Gastroesophageal sphincter (tissue), 4 donors: Measurements from ENCODE around the gene CBLN1. TPM values are rescaled to one million over a fixed set of nuclear protein-coding genes. Genes with fewer than 3 reads are reported as not detected.

Experiments
- ATAC-seq: fragments of 150-250 bp; one replicate; pipeline ENCODE4 v1.9.1; 2016; ENCODE audit warnings: mild to moderate bottlenecking, moderate library complexity
- H3K27ac ChIP-seq, 4 donors: fragments of 200-600 bp; sonication (generic) in 3 of 4; 1 replicate in 3 of 4; 2 replicates in 1 of 4; pipeline ENCODE4 v1.5.1; 2016 to 2019
- H3K27me3 ChIP-seq: fragments of 200-600 bp; sonication (generic); one replicate; pipeline ENCODE4 v1.5.1; 2019
- H3K36me3 ChIP-seq, 2 donors: fragments of 200-600 bp; sonication (generic); one replicate each; pipeline ENCODE4 v1.5.1; 2019; ENCODE audit warnings: control low read depth in 1 of 2
- H3K4me1 ChIP-seq, 3 donors: fragments of 200-600 bp; sonication (generic); 1 replicate in 2 of 3; 2 replicates in 1 of 3; pipeline ENCODE4 v1.5.1; 2016 to 2019; ENCODE audit warnings: control low read depth in 2 of 3
- H3K4me3 ChIP-seq, 2 donors: fragments of 200-600 bp; sonication (generic); one replicate each; pipeline ENCODE4 v1.5.1; 2019; ENCODE audit warnings: mild to moderate bottlenecking in 1 of 2, moderate library complexity in 1 of 2
- H3K9me3 ChIP-seq, 3 donors: fragments of 200-600 bp; sonication (generic); one replicate each; pipeline ENCODE4 v1.5.1; 2017 to 2019; ENCODE audit warnings: control low read depth in 2 of 3
- EP300 ChIP-seq: sonication (generic); formaldehyde crosslinking; IDR thresholded peaks from one replicate; pipeline ENCODE4 v1.6.1; 2017; ENCODE audit warnings: antibody characterized with exemption, mild to moderate bottlenecking
- POLR2A ChIP-seq, 2 donors: fragments of 450-650 bp; IDR thresholded peaks; one replicate each; pipeline ENCODE4 v1.6.1; 2017; ENCODE audit warnings: antibody characterized with exemption in 2 of 2, mild to moderate bottlenecking in 2 of 2, moderate library complexity in 1 of 2
- POLR2AphosphoS5 ChIP-seq: sonication (generic); formaldehyde crosslinking; IDR thresholded peaks from one replicate; pipeline ENCODE4 v1.6.1; 2017; ENCODE audit warnings: antibody characterized with exemption
- WGBS, 2 donors: methylation state at CpG; one replicate each; pipeline ENCODE4 v1.1.5; 2018; ENCODE audit warnings: low coverage in 1 of 2; 5-methylcytosine and 5-hydroxymethylcytosine counted together
- total RNA-seq, 4 donors: library from RNA; depleted of rRNA; stranded (reverse); fragments of >200 nt; gene quantifications; one replicate each; pipeline ENCODE4 v1.1.0, GENCODE V29; 2016
- TF ChIP-seq, protein P1 (sequence below), 4 experiments: fragments of 200-600 bp in 2 of 4; fragments of 450-650 bp in 2 of 4; sonication (generic) in 1 of 4; IDR thresholded peaks; one replicate each; pipeline ENCODE4 v1.5.1; 2017 to 2019; ENCODE audit warnings: antibody characterized with exemption in 4 of 4, mild to moderate bottlenecking in 2 of 4, moderate library complexity in 2 of 4

Gene CBLN1
- total RNA-seq, 4 donors from 2014 or later = 0.45 to 1.3 TPM; not detected in 2

DNA sequence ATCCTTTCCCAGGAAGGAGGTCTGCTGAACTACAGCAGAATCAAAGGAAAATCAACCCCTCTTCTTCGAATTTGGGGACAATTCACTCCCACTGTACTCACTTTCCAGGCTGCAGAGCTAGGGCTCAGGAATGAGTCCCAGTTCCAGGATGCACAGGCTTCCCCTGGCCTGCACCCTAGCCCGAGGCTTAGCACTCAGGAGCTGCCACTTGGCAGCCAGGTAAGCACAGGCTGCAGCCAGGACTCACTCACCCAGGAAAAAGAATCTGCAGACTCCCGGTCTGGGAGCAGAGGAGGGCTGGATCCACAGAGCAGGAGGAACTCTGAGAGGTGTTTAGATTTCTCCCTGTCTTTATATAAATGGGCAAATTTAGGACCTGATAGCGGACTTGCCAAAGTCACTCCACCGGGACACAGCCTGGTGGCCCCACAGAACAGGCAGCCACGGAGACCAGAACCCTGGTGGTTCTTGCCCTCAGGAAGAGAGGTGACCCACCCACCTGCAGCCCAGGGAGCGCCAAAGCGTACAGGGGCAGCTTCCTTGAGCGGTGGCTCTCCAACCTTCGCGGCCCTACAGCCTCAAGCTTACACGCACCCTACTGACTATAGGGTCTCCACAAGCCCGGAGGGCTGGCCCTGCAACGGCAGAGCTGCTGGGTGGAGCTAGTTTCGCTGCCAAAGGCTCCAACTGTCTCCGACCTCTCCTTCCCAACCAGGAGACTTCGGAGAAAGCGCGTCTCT, 4.8 kb downstream of the CBLN1 start:
- ATAC-seq = no peak
- H3K27ac ChIP-seq = no peak overlapping the region
- WGBS, 2 donors = 8 to 10% methylated on average over 7 to 17 of the region's 19 CpGs
- peaks cover 0 to 57% (median 16%) of the 10 kb centered on the region in 3 donors for H3K4me1 ChIP-seq
- TF ChIP-seq EP300 = no peak
- no peak for TF ChIP-seq POLR2AphosphoS5
- TF ChIP-seq, protein P1, sequence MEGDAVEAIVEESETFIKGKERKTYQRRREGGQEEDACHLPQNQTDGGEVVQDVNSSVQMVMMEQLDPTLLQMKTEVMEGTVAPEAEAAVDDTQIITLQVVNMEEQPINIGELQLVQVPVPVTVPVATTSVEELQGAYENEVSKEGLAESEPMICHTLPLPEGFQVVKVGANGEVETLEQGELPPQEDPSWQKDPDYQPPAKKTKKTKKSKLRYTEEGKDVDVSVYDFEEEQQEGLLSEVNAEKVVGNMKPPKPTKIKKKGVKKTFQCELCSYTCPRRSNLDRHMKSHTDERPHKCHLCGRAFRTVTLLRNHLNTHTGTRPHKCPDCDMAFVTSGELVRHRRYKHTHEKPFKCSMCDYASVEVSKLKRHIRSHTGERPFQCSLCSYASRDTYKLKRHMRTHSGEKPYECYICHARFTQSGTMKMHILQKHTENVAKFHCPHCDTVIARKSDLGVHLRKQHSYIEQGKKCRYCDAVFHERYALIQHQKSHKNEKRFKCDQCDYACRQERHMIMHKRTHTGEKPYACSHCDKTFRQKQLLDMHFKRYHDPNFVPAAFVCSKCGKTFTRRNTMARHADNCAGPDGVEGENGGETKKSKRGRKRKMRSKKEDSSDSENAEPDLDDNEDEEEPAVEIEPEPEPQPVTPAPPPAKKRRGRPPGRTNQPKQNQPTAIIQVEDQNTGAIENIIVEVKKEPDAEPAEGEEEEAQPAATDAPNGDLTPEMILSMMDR (IDR thresholded peaks at IDR 0.05) = no peak
- no peak for TF ChIP-seq POLR2A (IDR thresholded peaks at IDR 0.05)
- H3K27me3 ChIP-seq = peaks cover 100% of the 10 kb centered on the region
- H3K4me3 ChIP-seq = no peak overlapping the region
- H3K9me3 ChIP-seq = peaks cover 0 to 11% (median 0%) of the 10 kb centered on the region in 3 donors
- H3K36me3 ChIP-seq = no peaks in the 10 kb centered on the region

DNA sequence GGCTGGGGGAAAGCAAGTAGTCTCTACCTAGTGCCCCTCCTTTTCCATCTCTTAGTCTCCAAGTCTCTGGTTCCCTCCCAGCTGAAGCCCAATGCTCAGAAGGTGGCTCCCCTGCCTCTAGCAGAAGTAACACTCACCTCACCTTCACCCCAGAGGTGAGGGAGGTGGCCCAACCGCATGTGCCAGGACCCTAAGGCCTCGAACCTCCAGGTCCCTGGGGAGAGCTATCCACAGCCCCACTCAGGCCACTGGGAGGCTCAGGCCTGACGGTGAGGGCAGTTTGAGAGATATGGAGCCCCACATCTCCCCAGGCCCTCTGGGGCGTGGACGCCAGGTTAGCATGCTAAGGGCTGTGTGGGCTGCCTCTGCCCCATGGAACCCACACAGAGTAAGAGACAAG, 5.8 kb downstream of the CBLN1 start:
- no peak overlapping the region for H3K27ac ChIP-seq
- peaks cover 100% of the 10 kb centered on the region for H3K27me3 ChIP-seq
- H3K4me3 ChIP-seq = no peak overlapping the region
- H3K9me3 ChIP-seq = peaks cover 0 to 11% (median 0%) of the 10 kb centered on the region in 3 donors
- no peak for TF ChIP-seq POLR2A (IDR thresholded peaks at IDR 0.05)
- no peak for TF ChIP-seq EP300
- no peak for TF ChIP-seq POLR2AphosphoS5
- TF ChIP-seq, protein P1 (IDR thresholded peaks at IDR 0.05) = no peak
- no peaks in the 10 kb centered on the region for H3K36me3 ChIP-seq
- WGBS, 2 donors = 20% methylated on average over 1 of the region's 5 CpGs; no CpG with 5 or more reads in 1 of the 2 donors
- no peak for ATAC-seq
- H3K4me1 ChIP-seq = peaks cover 0 to 48% (median 10%) of the 10 kb centered on the region in 3 donors

DNA sequence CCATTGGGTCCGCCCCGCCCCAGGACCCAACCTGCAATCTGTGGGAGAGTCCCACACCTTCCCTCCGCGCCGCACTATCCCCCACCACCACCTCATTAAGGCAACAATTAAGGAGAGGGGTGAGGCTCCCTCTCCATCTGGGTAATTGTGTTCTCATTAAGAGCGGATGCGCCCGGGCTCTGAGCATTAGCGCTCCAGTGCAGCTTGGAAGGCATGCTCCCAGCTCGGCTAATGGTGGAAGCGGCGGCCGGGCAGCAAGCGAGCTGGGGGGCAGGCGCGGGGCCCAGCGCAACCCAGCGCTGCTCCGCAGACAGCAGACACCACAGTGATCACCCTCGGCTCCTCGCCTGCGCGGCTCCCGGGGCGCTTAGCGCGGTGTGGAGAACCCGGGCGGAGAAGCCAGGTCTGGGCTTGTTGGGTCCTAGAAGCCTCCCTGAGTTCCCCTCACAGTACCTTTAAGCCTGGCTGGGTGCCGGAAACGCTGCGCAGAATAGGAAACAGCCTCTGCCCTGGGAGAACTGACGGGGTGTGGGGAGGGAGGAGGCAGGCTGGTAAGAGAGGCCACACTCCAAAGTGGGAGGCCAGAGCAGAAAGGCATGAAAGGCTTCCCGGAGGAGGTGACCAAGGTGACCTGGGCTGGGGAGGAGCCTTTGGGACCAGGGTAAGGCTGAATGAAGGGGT, 6.4 kb downstream of the CBLN1 start:
- ATAC-seq = no peak
- H3K4me1 ChIP-seq = peaks cover 0 to 41% (median 10%) of the 10 kb centered on the region in 3 donors

DNA sequence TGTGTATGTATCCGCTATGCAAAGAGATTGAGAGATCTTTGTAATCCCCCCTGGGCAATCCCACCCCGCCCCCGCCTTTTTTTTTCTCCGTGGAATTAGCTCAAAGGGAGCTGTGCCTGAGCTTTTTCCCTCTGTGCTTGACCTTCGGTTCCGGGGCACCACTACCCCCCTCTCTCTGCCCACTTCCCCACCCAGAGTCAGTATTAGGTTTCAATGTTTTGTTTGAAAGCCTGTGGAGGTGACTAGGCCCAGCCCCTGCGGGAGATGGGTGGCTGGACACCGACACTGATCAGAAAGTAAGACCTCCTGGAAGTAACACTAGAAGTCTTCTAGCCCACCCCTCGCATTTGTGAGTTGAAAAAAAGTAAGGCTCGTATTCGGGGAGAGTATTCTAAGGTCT, 7.0 kb downstream of the CBLN1 start:
- ATAC-seq = no peak
- Histone ChIP-seq H3K9me3 (peaks cover 0 to 11% (median 0%) of the 10 kb centered on the region in 3 donors), H3K4me3 (no peak overlapping the region), H3K36me3 (no peaks in the 10 kb centered on the region), H3K27ac (no peak overlapping the region), H3K4me1 (peaks cover 0 to 35% (median 6%) of the 10 kb centered on the region in 3 donors), H3K27me3 (peaks cover 99% of the 10 kb centered on the region)
- TF ChIP-seq POLR2AphosphoS5 (no peak), EP300 (no peak), POLR2A (IDR thresholded peaks at IDR 0.05) (no peak)
- TF ChIP-seq, protein P1 (IDR thresholded peaks at IDR 0.05) = no peak
- 0 to 7% methylated on average over 3 of the region's 11 CpGs for WGBS, 2 donors

More for the DNA sequence above, 6.4 kb downstream of the CBLN1 start:
- TF ChIP-seq POLR2A (IDR thresholded peaks at IDR 0.05) = no peak
- TF ChIP-seq EP300 = no peak
- TF ChIP-seq, protein P1 (IDR thresholded peaks at IDR 0.05) = no peak
- no peak for TF ChIP-seq POLR2AphosphoS5
- H3K27ac ChIP-seq = no peak overlapping the region
- H3K4me3 ChIP-seq = no peak overlapping the region
- H3K27me3 ChIP-seq = peaks cover 100% of the 10 kb centered on the region
- peaks cover 0 to 11% (median 0%) of the 10 kb centered on the region in 3 donors for H3K9me3 ChIP-seq
- no peaks in the 10 kb centered on the region for H3K36me3 ChIP-seq
- 8 to 10% methylated on average over 2 to 5 of the region's 34 CpGs for WGBS, 2 donors
